Measurements from ENCODE around the gene DCTPP1.

DCTPP1 gene

GRCh38 chr16:30473231-30474073 lies 43.6 kb upstream of the DCTPP1 start:
- TF ChIP-seq TCF4 (CRISPR knock-in tag; IDR thresholded peaks at IDR 0.05; ENCODE audit: borderline replicate concordance): no peak
- no peak for TF ChIP-seq ZNF565 (CRISPR knock-in tag; conservative IDR thresholded peaks at IDR 0.05; ENCODE audit: low read depth)
- TF ChIP-seq GLIS3 (CRISPR knock-in tag; IDR thresholded peaks at IDR 0.05): no peak
- TF ChIP-seq POU6F1 (CRISPR knock-in tag; IDR thresholded peaks at IDR 0.05; ENCODE audit: borderline replicate concordance, low read depth): no peak
- TF ChIP-seq ESRRG (CRISPR knock-in tag; IDR thresholded peaks at IDR 0.05): no peak
- ATAC-seq: no peak

GRCh38 chr16:30472328-30472942 lies 42.6 kb upstream of the DCTPP1 start, which contains the start of gene ITGAL:
ITGAL (plus strand) TSS chr16:30472742; CDS start chr16:30472838, 96 bp downstream.
- TF ChIP-seq ISL1 (CRISPR knock-in tag; IDR thresholded peaks at IDR 0.05) (no peak), TSHZ2 (CRISPR knock-in tag; IDR thresholded peaks at IDR 0.05) (no peak), SNAI2 (CRISPR knock-in tag; IDR thresholded peaks at IDR 0.05) (no peak), GLIS3 (CRISPR knock-in tag; IDR thresholded peaks at IDR 0.05) (no peak), TOX (CRISPR knock-in tag; IDR thresholded peaks at IDR 0.05; ENCODE audit: borderline replicate concordance) (no peak), CSRNP3 (CRISPR knock-in tag; IDR thresholded peaks at IDR 0.05) (no peak), ESRRG (CRISPR knock-in tag; IDR thresholded peaks at IDR 0.05) (no peak), CREB5 (CRISPR knock-in tag; IDR thresholded peaks at IDR 0.05; ENCODE audit: low read depth) (no peak), ZFP3 (CRISPR knock-in tag; IDR thresholded peaks at IDR 0.05) (no peak)
- no peak for ATAC-seq

GRCh38 chr16:30470632-30470995 lies 40.8 kb upstream of the DCTPP1 start:
- ATAC-seq: no peak
- TF ChIP-seq ARNTL (CRISPR knock-in tag; IDR thresholded peaks at IDR 0.05; ENCODE audit: borderline replicate concordance, low read depth) (no peak), ZFP30 (CRISPR knock-in tag; IDR thresholded peaks at IDR 0.05) (no peak), TCF4 (CRISPR knock-in tag; IDR thresholded peaks at IDR 0.05; ENCODE audit: borderline replicate concordance) (no peak), CSDC2 (CRISPR knock-in tag; IDR thresholded peaks at IDR 0.05) (no peak), ZFP3 (CRISPR knock-in tag; IDR thresholded peaks at IDR 0.05) (no peak), CSRNP3 (CRISPR knock-in tag; IDR thresholded peaks at IDR 0.05) (no peak), POU6F1 (CRISPR knock-in tag; IDR thresholded peaks at IDR 0.05; ENCODE audit: borderline replicate concordance, low read depth) (no peak), ZNF70 (CRISPR knock-in tag; IDR thresholded peaks at IDR 0.05) (no peak), OSR1 (CRISPR knock-in tag; IDR thresholded peaks at IDR 0.05) (no peak), RARB (CRISPR knock-in tag; IDR thresholded peaks at IDR 0.05) (no peak), ISL1 (CRISPR knock-in tag; IDR thresholded peaks at IDR 0.05) (no peak), ZC3H10 (CRISPR knock-in tag; IDR thresholded peaks at IDR 0.05) (no peak), TOX (CRISPR knock-in tag; IDR thresholded peaks at IDR 0.05; ENCODE audit: borderline replicate concordance) (no peak), BACH2 (CRISPR knock-in tag; IDR thresholded peaks at IDR 0.05; ENCODE audit: borderline replicate concordance) (no peak), ESRRG (CRISPR knock-in tag; IDR thresholded peaks at IDR 0.05) (no peak), SNAI2 (CRISPR knock-in tag; IDR thresholded peaks at IDR 0.05) (no peak)
